Keratinocyte (primary cell): ENCODE measurements around the gene EEPD1. TPM values are rescaled to one million over a fixed set of nuclear protein-coding genes. Genes with fewer than 3 reads are reported as not detected.

Source experiments
- DNase-seq: peaks from one replicate; pipeline ENCODE4 v3.0.0-alpha.2; 2011; ENCODE audit warnings: low read depth, missing footprints, low spot score
- FAIRE-seq: peaks from 2 replicates; lab custom pipeline; 2011; peaks lifted over from hg19 to GRCh38; lab: Jason Lieb, UNC
- H2AFZ ChIP-seq: 2 replicates; pipeline ENCODE4 v1.6.0; 2012; ENCODE audit warnings: low read length, control low read depth, inconsistent platforms; ENCODE audit not compliant: control insufficient read depth
- H3K27ac ChIP-seq: 2 replicates; pipeline ENCODE4 v1.5.1; 2011; ENCODE audit warnings: low read length; ENCODE audit not compliant: control insufficient read depth, insufficient read depth
- H3K27me3 ChIP-seq: 3 replicates; pipeline ENCODE4 v1.6.0; 2011; ENCODE audit warnings: low read length; ENCODE audit not compliant: control insufficient read depth, insufficient read depth; ENCODE audit errors: extremely low read depth
- H3K36me3 ChIP-seq, 2 experiments: 2 replicates in 1 of 2; 3 replicates in 1 of 2; pipeline ENCODE4 v1.5.1; 2011; ENCODE audit warnings: low read length in 2 of 2, mild to moderate bottlenecking in 1 of 2; ENCODE audit not compliant: control insufficient read depth in 2 of 2, insufficient read depth in 2 of 2; ENCODE audit errors: extremely low read depth in 1 of 2
- H3K4me1 ChIP-seq: 3 replicates; pipeline ENCODE4 v1.5.1; 2011; ENCODE audit warnings: low read length; ENCODE audit not compliant: control insufficient read depth, insufficient read depth; ENCODE audit errors: extremely low read depth
- H3K4me2 ChIP-seq: 3 replicates; pipeline ENCODE4 v1.6.0; 2011; ENCODE audit warnings: low read depth, low read length; ENCODE audit not compliant: control insufficient read depth, insufficient read depth; ENCODE audit errors: extremely low read depth
- H3K4me3 ChIP-seq, 3 experiments: fragments of 200-600 bp in 1 of 3; sonication (generic) in 1 of 3; 2 replicates in 2 of 3; 3 replicates in 1 of 3; pipeline ENCODE4 v1.5.1; 2011 to 2016; ENCODE audit warnings: low read length in 3 of 3, mild to moderate bottlenecking in 3 of 3, control low read depth in 2 of 3, inconsistent platforms in 1 of 3, low read depth in 1 of 3, mixed read lengths in 1 of 3, mixed run types in 1 of 3, moderate library complexity in 1 of 3; ENCODE audit not compliant: control insufficient read depth in 2 of 3, insufficient read depth in 2 of 3; ENCODE audit errors: extremely low read depth in 1 of 3
- H3K79me2 ChIP-seq: 2 replicates; pipeline ENCODE4 v1.6.0; 2012; ENCODE audit warnings: low read length; ENCODE audit not compliant: control insufficient read depth, insufficient read depth
- H3K9ac ChIP-seq: 3 replicates; pipeline ENCODE4 v1.6.0; 2011; ENCODE audit warnings: low read length; ENCODE audit not compliant: control insufficient read depth, insufficient read depth; ENCODE audit errors: extremely low read depth
- H3K9me1 ChIP-seq: 3 replicates; pipeline ENCODE4 v1.6.0; 2011; ENCODE audit warnings: low read length; ENCODE audit not compliant: control insufficient read depth, insufficient read depth; ENCODE audit errors: extremely low read depth
- H3K9me3 ChIP-seq: 2 replicates; pipeline ENCODE4 v1.5.1; 2012; ENCODE audit warnings: low read depth, low read length; ENCODE audit not compliant: control insufficient read depth
- H4K20me1 ChIP-seq: 3 replicates; pipeline ENCODE4 v1.6.0; 2011; ENCODE audit warnings: low read length; ENCODE audit not compliant: control insufficient read depth, insufficient read depth; ENCODE audit errors: extremely low read depth
- CTCF ChIP-seq, 3 experiments: IDR thresholded peaks in 1 of 3; conservative IDR thresholded peaks in 1 of 3; optimal IDR thresholded peaks in 1 of 3; 2 replicates in 2 of 3; 3 replicates in 1 of 3; pipeline versions ENCODE3 to v1.5.1; 2011; ENCODE audit warnings: low read length in 3 of 3, mild to moderate bottlenecking in 3 of 3, moderate library complexity in 2 of 3, control low read depth in 1 of 3, inconsistent platforms in 1 of 3; ENCODE audit not compliant: insufficient read depth in 2 of 3; ENCODE audit errors: extremely low read depth in 1 of 3
- EZH2 ChIP-seq: IDR thresholded peaks from one replicate; pipeline ENCODE4 v1.6.1; 2012; ENCODE audit warnings: inconsistent platforms, mild to moderate bottlenecking, low read length, moderate library complexity
- dilution Hi-C: fragments of 300-500 bp; cut with MboI; formaldehyde crosslinking; loops from one replicate; pipeline ENCODE4 v1.7.0; 2020; ENCODE audit warnings: low sequenced_read_pairs; ENCODE audit not compliant: extremely low pct_ligation_motif_present
- polyA plus RNA-seq, 5 experiments: library from polyadenylated mRNA; depleted of rRNA in 3 of 5; stranded (reverse) in 3 of 5; stranded (forward) in 1 of 5; unstranded in 1 of 5; fragments of >200 nt; gene quantifications; 1 replicate in 1 of 5; 2 replicates in 3 of 5; 3 replicates in 1 of 5; pipeline versions ENCODE4 v1.2.1 to v1.2.3, GENCODE V29; 2011 to 2012; ENCODE audit warnings: missing spikeins in 2 of 5, low read depth in 1 of 5, low replicate concordance in 1 of 5

EEPD1 gene
- polyA plus RNA-seq, 1 donor (not counting 4 experiments of a cell fraction or from before 2014, with no cell fraction given) = 1.2 TPM

GRCh38 chr7:36141850-36142249 is 11.2 kb upstream of the EEPD1 start:
- Histone ChIP-seq H3K4me2 (no peak overlapping the region), H3K9ac (no peak overlapping the region), H3K4me3 (no peak overlapping the region), H3K36me3 (no peaks in the 10 kb centered on the region), H3K27me3 (no peaks in the 10 kb centered on the region), H3K79me2 (no peaks in the 10 kb centered on the region), H3K9me3 (no peaks in the 10 kb centered on the region), H3K4me1 (no peaks in the 10 kb centered on the region), H4K20me1 (no peaks in the 10 kb centered on the region), H3K9me1 (no peaks in the 10 kb centered on the region), H2AFZ (no peak overlapping the region), H3K27ac (no peak overlapping the region)
- dilution Hi-C loops = no loop called here
- FAIRE-seq (no peak), DNase-seq (no peak)
- TF ChIP-seq EZH2 (no peak), CTCF (optimal IDR thresholded peaks at IDR 0.05 in 1 of 3, IDR thresholded peaks at IDR 0.05 in 1 of 3, conservative IDR thresholded peaks at IDR 0.05 in 1 of 3; ENCODE audit: extremely low read depth in 1 of 3, insufficient read depth in 2 of 3, low read length in 3 of 3) (no peak)

GRCh38 chr7:36144189-36144588 is 8.9 kb upstream of the EEPD1 start:
- dilution Hi-C loops = no loop called here
- Histone ChIP-seq H3K4me3 (no peak overlapping the region), H3K27me3 (no peaks in the 10 kb centered on the region), H2AFZ (no peak overlapping the region), H3K9ac (no peak overlapping the region), H3K36me3 (no peaks in the 10 kb centered on the region), H3K4me1 (no peaks in the 10 kb centered on the region), H3K27ac (no peak overlapping the region), H3K9me3 (no peaks in the 10 kb centered on the region), H3K79me2 (no peaks in the 10 kb centered on the region), H3K4me2 (no peak overlapping the region), H4K20me1 (no peaks in the 10 kb centered on the region), H3K9me1 (no peaks in the 10 kb centered on the region)
- TF ChIP-seq CTCF (optimal IDR thresholded peaks at IDR 0.05 in 1 of 3, IDR thresholded peaks at IDR 0.05 in 1 of 3, conservative IDR thresholded peaks at IDR 0.05 in 1 of 3; ENCODE audit: extremely low read depth in 1 of 3, insufficient read depth in 2 of 3, low read length in 3 of 3) (no peak), EZH2 (no peak)
- DNase-seq (no peak), FAIRE-seq (no peak)
